ENCODE measurements around the gene GALNS.

The GALNS gene

GRCh38 chr16:88818575-88818874 is 38.2 kb downstream of the GALNS start:
- Mint-ChIP-seq H3K9me3 (no peaks in the 10 kb centered on the region), H3K4me1 (no peaks in the 10 kb centered on the region), H3K27me3 (ENCODE audit: low read depth) (no peaks in the 10 kb centered on the region), H3K36me3 (ENCODE audit: low read depth) (peaks cover 5% of the 10 kb centered on the region), H3K4me3 (no peak overlapping the region), H3K27ac (no peak overlapping the region)
- no peak for TF ChIP-seq CTCF (IDR thresholded peaks at IDR 0.05; ENCODE audit: unreplicated experiment in 3 of 3)

- peaks cover 3% of the 10 kb centered on the region for H3K36me3 Mint-ChIP-seq (ENCODE audit: low read depth)
- H3K9me3 Mint-ChIP-seq = no peaks in the 10 kb centered on the region
- H3K27me3 Mint-ChIP-seq (ENCODE audit: low read depth) = no peaks in the 10 kb centered on the region
- H3K4me1 Mint-ChIP-seq = no peaks in the 10 kb centered on the region
- no peak for TF ChIP-seq CTCF (IDR thresholded peaks at IDR 0.05; ENCODE audit: unreplicated experiment in 3 of 3)
- no peak overlapping the region for H3K27ac Mint-ChIP-seq
- no peak overlapping the region for H3K4me3 Mint-ChIP-seq
Measured at GRCh38 chr16:88817785-88818574, 38.8 kb downstream of the GALNS start.

- H3K27me3 Mint-ChIP-seq (ENCODE audit: low read depth) = no peaks in the 10 kb centered on the region
- no peak overlapping the region for H3K4me3 Mint-ChIP-seq
- H3K36me3 Mint-ChIP-seq (ENCODE audit: low read depth) = no peaks in the 10 kb centered on the region
- no peaks in the 10 kb centered on the region for H3K4me1 Mint-ChIP-seq
- no peaks in the 10 kb centered on the region for H3K9me3 Mint-ChIP-seq
- TF ChIP-seq CTCF (IDR thresholded peaks at IDR 0.05; ENCODE audit: unreplicated experiment in 3 of 3) = no peak
- no peak overlapping the region for H3K27ac Mint-ChIP-seq
Measured at GRCh38 chr16:88816736-88817535, 39.8 kb downstream of the GALNS start.

- Mint-ChIP-seq H3K36me3 (ENCODE audit: low read depth) (no peaks in the 10 kb centered on the region), H3K9me3 (no peaks in the 10 kb centered on the region), H3K4me3 (no peak overlapping the region), H3K27ac (no peak overlapping the region), H3K27me3 (ENCODE audit: low read depth) (no peaks in the 10 kb centered on the region), H3K4me1 (no peaks in the 10 kb centered on the region)
- peak; percentile 68 to 72 (median 71) for TF ChIP-seq CTCF (IDR thresholded peaks at IDR 0.05; ENCODE audit: unreplicated experiment in 3 of 3)
Measured at GRCh38 chr16:88815901-88816589, 40.7 kb downstream of the GALNS start.

GRCh38 chr16:88815227-88815626 is 41.5 kb downstream of the GALNS start:
- Mint-ChIP-seq H3K36me3 (ENCODE audit: low read depth) (no peaks in the 10 kb centered on the region), H3K4me1 (no peaks in the 10 kb centered on the region), H3K4me3 (peak overlapping the region in 1 of 3 experiments; percentile 23), H3K27ac (no peak overlapping the region), H3K27me3 (ENCODE audit: low read depth) (no peaks in the 10 kb centered on the region), H3K9me3 (no peaks in the 10 kb centered on the region)
- no peak for TF ChIP-seq CTCF (IDR thresholded peaks at IDR 0.05; ENCODE audit: unreplicated experiment in 3 of 3)
